ENCODE results near the gene RELL1. TPM values are rescaled to one million over a fixed set of nuclear protein-coding genes. Genes with fewer than 3 reads are reported as not detected.
A peak's percentile ranks its signal among the peaks of the same experiment; 100 is the strongest.

RELL1 gene
- total RNA-seq, 6 experiments from 2014 or later: 20.4 to 31.3 (median 28.9) TPM

GRCh38 chr4:37693450-37694190 is 7.4 kb upstream of the RELL1 start:
- H3K27ac Mint-ChIP-seq: peak overlapping the region; percentile 86

GRCh38 chr4:37693030-37693429 is 6.9 kb upstream of the RELL1 start:
- TF ChIP-seq CTCF (IDR thresholded peaks at IDR 0.05): no peak
- Mint-ChIP-seq H3K27me3 (ENCODE audit: insufficient read depth) (peaks cover 1% of the 10 kb centered on the region; the same call in 1 of the 2 replicates), H3K36me3 (ENCODE audit: low read depth) (peaks cover 5% of the 10 kb centered on the region; the same call in 1 of the 2 replicates), H3K27ac (peak overlapping the region; percentile 86), H3K9me3 (no peaks in the 10 kb centered on the region), H3K4me3 (no peak overlapping the region), H3K4me1 (ENCODE audit: low read depth) (peaks cover 50% of the 10 kb centered on the region)
- DNase-seq: no peak

More at GRCh38 chr4:37693450-37694190, 7.4 kb upstream of the RELL1 start:
- Mint-ChIP-seq H3K36me3 (ENCODE audit: low read depth) (peaks cover 5% of the 10 kb centered on the region; the same call in 1 of the 2 replicates), H3K4me3 (peak overlapping the region; percentile 15; the same call in 1 of the 2 replicates), H3K9me3 (no peaks in the 10 kb centered on the region), H3K27me3 (ENCODE audit: insufficient read depth) (peaks cover 1% of the 10 kb centered on the region; the same call in 1 of the 2 replicates), H3K4me1 (ENCODE audit: low read depth) (peaks cover 50% of the 10 kb centered on the region)
- TF ChIP-seq CTCF (IDR thresholded peaks at IDR 0.05): no peak
- peak; percentile 89 for DNase-seq

GRCh38 chr4:37690976-37691375 is 4.8 kb upstream of the RELL1 start:
- DNase-seq: no peak
- H3K9me3 Mint-ChIP-seq: no peaks in the 10 kb centered on the region
- no peak overlapping the region for H3K27ac Mint-ChIP-seq
- H3K4me3 Mint-ChIP-seq: no peak overlapping the region
- H3K27me3 Mint-ChIP-seq (ENCODE audit: insufficient read depth): peaks cover 1% of the 10 kb centered on the region; the same call in 1 of the 2 replicates
- TF ChIP-seq CTCF (IDR thresholded peaks at IDR 0.05): no peak
- H3K4me1 Mint-ChIP-seq (ENCODE audit: low read depth): peaks cover 54% of the 10 kb centered on the region
- peaks cover 5% of the 10 kb centered on the region; the same call in 1 of the 2 replicates for H3K36me3 Mint-ChIP-seq (ENCODE audit: low read depth)

GRCh38 chr4:37689353-37690095 is 3.3 kb upstream of the RELL1 start:
- Mint-ChIP-seq H3K9me3 (no peaks in the 10 kb centered on the region), H3K27ac (no peak overlapping the region), H3K4me1 (ENCODE audit: low read depth) (peaks cover 56% of the 10 kb centered on the region), H3K4me3 (no peak overlapping the region), H3K36me3 (ENCODE audit: low read depth) (peaks cover 5% of the 10 kb centered on the region; the same call in 1 of the 2 replicates), H3K27me3 (ENCODE audit: insufficient read depth) (peaks cover 1% of the 10 kb centered on the region; the same call in 1 of the 2 replicates)
- no peak for DNase-seq
- no peak for TF ChIP-seq CTCF (IDR thresholded peaks at IDR 0.05)

- DNase-seq: no peak
- Mint-ChIP-seq H3K4me3 (no peak overlapping the region), H3K9me3 (no peaks in the 10 kb centered on the region), H3K36me3 (ENCODE audit: low read depth) (peaks cover 4% of the 10 kb centered on the region; the same call in 1 of the 2 replicates), H3K27me3 (ENCODE audit: insufficient read depth) (no peaks in the 10 kb centered on the region), H3K4me1 (ENCODE audit: low read depth) (peaks cover 50% of the 10 kb centered on the region), H3K27ac (no peak overlapping the region)
- TF ChIP-seq CTCF (IDR thresholded peaks at IDR 0.05): no peak
Observed at GRCh38 chr4:37687681-37688080, 1.5 kb upstream of the RELL1 start.

All from HFFc6 (cell line).